SU-DHL-6 (cell line): Measurements from ENCODE around the gene C2CD2.

Experiments used
- CTCF ChIP-seq: fragments of 200-600 bp; sonication (generic); IDR thresholded peaks from one replicate; pipeline ENCODE4 v1.5.1; 2017; ENCODE audit warnings: antibody characterized with exemption, mild to moderate bottlenecking, low read length, moderate library complexity; ENCODE audit not compliant: insufficient read depth, poor library complexity, severe bottlenecking
- EZH2phosphoT487 ChIP-seq: fragments of 200-600 bp; sonication (generic), shearing (Covaris generic); conservative IDR thresholded peaks from 2 replicates; pipeline ENCODE4 v1.6.1; 2018; ENCODE audit warnings: mild to moderate bottlenecking, antibody characterized with exemption, low read length, moderate library complexity, mixed read lengths

GRCh38 chr21:41965461-41966013 is 11.7 kb upstream of the C2CD2 start:
- TF ChIP-seq CTCF: no peak
- TF ChIP-seq EZH2phosphoT487: no peak
